Peyer's patch (tissue), 4 donors: ENCODE measurements around the gene VANGL1. TPM values are rescaled to one million over a fixed set of nuclear protein-coding genes. Genes with fewer than 3 reads are reported as not detected.

ENCODE experiments used
- DNase-seq, 3 donors: peaks; one replicate each; pipeline ENCODE4 v3.0.0-alpha.2; 2017 to 2019
- H3K27ac ChIP-seq, 4 donors: fragments of 200-600 bp; sonication (generic); one replicate each; pipeline ENCODE4 v1.5.1; 2016 to 2019
- H3K27me3 ChIP-seq, 2 donors: fragments of 200-600 bp; sonication (generic); one replicate each; pipeline ENCODE4 v1.5.1; 2019
- H3K36me3 ChIP-seq, 3 donors: fragments of 200-600 bp; sonication (generic); one replicate each; pipeline ENCODE4 v1.5.1; 2016 to 2019
- H3K4me1 ChIP-seq, 4 donors: fragments of 200-600 bp; sonication (generic); one replicate each; pipeline ENCODE4 v1.5.1; 2016 to 2019
- H3K4me3 ChIP-seq, 4 donors: fragments of 200-600 bp; sonication (generic); 1 replicate in 3 of 4; 2 replicates in 1 of 4; pipeline ENCODE4 v1.5.1; 2016 to 2019; ENCODE audit warnings: mild to moderate bottlenecking in 1 of 4
- H3K9me3 ChIP-seq, 4 donors: fragments of 200-600 bp; sonication (generic); one replicate each; pipeline ENCODE4 v1.5.1; 2016 to 2019; ENCODE audit warnings: mild to moderate bottlenecking in 1 of 4
- CTCF ChIP-seq, 6 experiments: fragments of 450-650 bp in 4 of 6; fragments of 200-600 bp in 2 of 6; sonication (generic) in 1 of 6; IDR thresholded peaks; one replicate each; pipeline ENCODE4 v1.5.1; 2017 to 2019; ENCODE audit warnings: antibody characterized with exemption in 6 of 6, mild to moderate bottlenecking in 3 of 6, moderate library complexity in 1 of 6
- POLR2A ChIP-seq, 2 donors: fragments of 450-650 bp; IDR thresholded peaks; one replicate each; pipeline ENCODE4 v1.5.1; 2017; ENCODE audit warnings: antibody characterized with exemption in 2 of 2, mild to moderate bottlenecking in 2 of 2, moderate library complexity in 2 of 2
- total RNA-seq, 4 donors: library from RNA; depleted of rRNA; stranded (reverse); fragments of >200 nt; gene quantifications; one replicate each; pipeline ENCODE4 v1.1.0, GENCODE V29; 2016

Gene VANGL1
- total RNA-seq, 4 donors from 2014 or later = 6.2 to 10.7 (median 7.3) TPM

- TF ChIP-seq POLR2A (IDR thresholded peaks at IDR 0.05) (no peak), CTCF (IDR thresholded peaks at IDR 0.05) (no peak)
- H3K27me3 ChIP-seq = no peaks in the 10 kb centered on the region
- no peaks in the 10 kb centered on the region for H3K4me1 ChIP-seq
- H3K4me3 ChIP-seq = no peak overlapping the region
- peaks cover 0 to 37% (median 0%) of the 10 kb centered on the region in 3 donors for H3K36me3 ChIP-seq
- no peak overlapping the region for H3K27ac ChIP-seq
- H3K9me3 ChIP-seq = no peaks in the 10 kb centered on the region
- DNase-seq = no peak
These were observed 43.4 kb downstream of the VANGL1 start for GRCh38 chr1:115685029-115685705.

- no peaks in the 10 kb centered on the region for H3K27me3 ChIP-seq
- TF ChIP-seq CTCF (IDR thresholded peaks at IDR 0.05) (no peak), POLR2A (IDR thresholded peaks at IDR 0.05) (no peak)
- no peaks in the 10 kb centered on the region for H3K4me1 ChIP-seq
- peaks cover 0 to 51% (median 0%) of the 10 kb centered on the region in 3 donors for H3K36me3 ChIP-seq
- H3K27ac ChIP-seq = no peak overlapping the region
- no peak for DNase-seq
- H3K9me3 ChIP-seq = no peaks in the 10 kb centered on the region
- H3K4me3 ChIP-seq = no peak overlapping the region
These were observed 46.0 kb downstream of the VANGL1 start for GRCh38 chr1:115687744-115688143.

- peaks cover 0 to 26% (median 0%) of the 10 kb centered on the region in 3 donors for H3K36me3 ChIP-seq
These were observed 49.2 kb downstream of the VANGL1 start for GRCh38 chr1:115690972-115691371.

GRCh38 chr1:115692224-115692623, 50.5 kb downstream of the VANGL1 start:
- no peak for DNase-seq
- Histone ChIP-seq H3K4me1 (no peaks in the 10 kb centered on the region), H3K36me3 (peaks cover 0 to 25% (median 0%) of the 10 kb centered on the region in 3 donors), H3K27ac (no peak overlapping the region), H3K4me3 (no peak overlapping the region), H3K27me3 (no peaks in the 10 kb centered on the region), H3K9me3 (no peaks in the 10 kb centered on the region)
- TF ChIP-seq POLR2A (IDR thresholded peaks at IDR 0.05) (no peak), CTCF (IDR thresholded peaks at IDR 0.05) (no peak)

More at GRCh38 chr1:115690972-115691371, 49.2 kb downstream of the VANGL1 start:
- no peaks in the 10 kb centered on the region for H3K4me1 ChIP-seq
- no peak overlapping the region for H3K27ac ChIP-seq
- H3K27me3 ChIP-seq = no peaks in the 10 kb centered on the region
- TF ChIP-seq POLR2A (IDR thresholded peaks at IDR 0.05) (no peak), CTCF (IDR thresholded peaks at IDR 0.05) (no peak)
- no peak for DNase-seq
- H3K4me3 ChIP-seq = no peak overlapping the region
- H3K9me3 ChIP-seq = no peaks in the 10 kb centered on the region

GRCh38 chr1:115694805-115695204, 53.0 kb downstream of the VANGL1 start:
- no peak overlapping the region for H3K27ac ChIP-seq
- H3K9me3 ChIP-seq = no peaks in the 10 kb centered on the region
- no peaks in the 10 kb centered on the region for H3K27me3 ChIP-seq
- no peak for DNase-seq
- no peak overlapping the region for H3K4me3 ChIP-seq
- TF ChIP-seq POLR2A (IDR thresholded peaks at IDR 0.05) (no peak), CTCF (IDR thresholded peaks at IDR 0.05) (no peak)
- H3K4me1 ChIP-seq = no peaks in the 10 kb centered on the region
- peaks cover 0 to 17% (median 0%) of the 10 kb centered on the region in 3 donors for H3K36me3 ChIP-seq
